Measurements from ENCODE around the gene ZNF318. TPM values are rescaled to one million over a fixed set of nuclear protein-coding genes. Genes with fewer than 3 reads are reported as not detected.

The ZNF318 gene
- polyA plus RNA-seq, 2 of the 4 experiments (the other 2 are of a cell fraction) = 5.0 to 9.2 TPM

- ATAC-seq (no peak), FAIRE-seq (no peak), DNase-seq (ENCODE audit: low read depth in 1 of 2, low spot score in 1 of 2) (no peak)
- no peak overlapping the region for H3K27ac ChIP-seq
- ChIA-PET POLR2A (no interaction called here), CTCF (interaction anchor here (1.3 to 2.9 kb wide), 4 partner anchors 8 to 94 kb away, joined by 3 to 18 read pairs (median 4); partner anchors contain the start of gene CRIP3)
- no peak overlapping the region for H3K4me3 ChIP-seq
- H3K4me1 ChIP-seq = 0 out of 3 replicates have a peak, but pooled peaks cover 3% of the 10 kb centered on the region
- no peak overlapping the region for H3K4me2 ChIP-seq
- no peaks in the 10 kb centered on the region for H3K9me3 ChIP-seq
- TF ChIP-seq HES2 (IDR thresholded peaks at IDR 0.05) = no peak
- no peak for TF ChIP-seq PHF8 (IDR thresholded peaks at IDR 0.05; ENCODE audit: borderline replicate concordance, low read depth)
- no peak for TF ChIP-seq USF2 (IDR thresholded peaks at IDR 0.05)
- TF ChIP-seq E2F6 (IDR thresholded peaks at IDR 0.05; ENCODE audit: borderline replicate concordance, low read depth) = no peak
- TF ChIP-seq JUNB (IDR thresholded peaks at IDR 0.05) = no peak
- no peak for TF ChIP-seq HDAC2 (IDR thresholded peaks at IDR 0.05)
- TF ChIP-seq ESRRA (IDR thresholded peaks at IDR 0.05; ENCODE audit: borderline replicate concordance, low read length) = no peak
- no peak for TF ChIP-seq REST (IDR thresholded peaks at IDR 0.05)
- no peak for TF ChIP-seq FOXS1 (CRISPR knock-in tag; IDR thresholded peaks at IDR 0.05)
- no peak for TF ChIP-seq ZNF302 (CRISPR knock-in tag; IDR thresholded peaks at IDR 0.05)
- TF ChIP-seq MAFK (IDR thresholded peaks at IDR 0.05; ENCODE audit: partially characterized antibody) = no peak
- no peak for TF ChIP-seq HMGXB4 (CRISPR knock-in tag; IDR thresholded peaks at IDR 0.05; ENCODE audit: borderline replicate concordance)
- no peak for TF ChIP-seq ELK1 (IDR thresholded peaks at IDR 0.05; ENCODE audit: low read depth, low read length)
- TF ChIP-seq TP53 (CRISPR knock-in tag; IDR thresholded peaks at IDR 0.05) = no peak
- no peak for TF ChIP-seq ATOH8 (CRISPR knock-in tag; IDR thresholded peaks at IDR 0.05; ENCODE audit: low read depth)
- no peak for TF ChIP-seq KDM1A (IDR thresholded peaks at IDR 0.05; ENCODE audit: low read depth)
- no peak for TF ChIP-seq EHMT2 (IDR thresholded peaks at IDR 0.05; ENCODE audit: low read depth)
- WGBS (ENCODE audit: missing lambda C conversion rate) = 73% methylated on average over 18 of the region's 18 CpGs
Observed at GRCh38 chr6:43299338-43300293, 69.8 kb downstream of the ZNF318 start.

All from A549 (cell line).